Putamen (tissue), 1 donor: Measurements from ENCODE around the gene C6orf120.

Experiments
- DNase-seq: peaks from one replicate; pipeline ENCODE4 v3.0.0-alpha.2; 2016; ENCODE audit warnings: low spot score

Gene C6orf120

GRCh38 chr6:169701954-169702839 lies at the start of gene C6orf120, which contains the start of gene WDR27:
Gene C6orf120, plus strand, starts transcription at chr6:169702126. Its CDS starts 334 bp downstream, at chr6:169702460.
Gene WDR27, minus strand, starts transcription at chr6:169702029. Its CDS starts 13,024 bp downstream, at chr6:169689005.
- peak; percentile 92 for DNase-seq

GRCh38 chr6:169652896-169653295 lies 49.0 kb upstream of the C6orf120 start:
- no peak for DNase-seq

- DNase-seq = no peak
These were observed 48.2 kb upstream of the C6orf120 start for GRCh38 chr6:169653691-169654090.

DNA sequence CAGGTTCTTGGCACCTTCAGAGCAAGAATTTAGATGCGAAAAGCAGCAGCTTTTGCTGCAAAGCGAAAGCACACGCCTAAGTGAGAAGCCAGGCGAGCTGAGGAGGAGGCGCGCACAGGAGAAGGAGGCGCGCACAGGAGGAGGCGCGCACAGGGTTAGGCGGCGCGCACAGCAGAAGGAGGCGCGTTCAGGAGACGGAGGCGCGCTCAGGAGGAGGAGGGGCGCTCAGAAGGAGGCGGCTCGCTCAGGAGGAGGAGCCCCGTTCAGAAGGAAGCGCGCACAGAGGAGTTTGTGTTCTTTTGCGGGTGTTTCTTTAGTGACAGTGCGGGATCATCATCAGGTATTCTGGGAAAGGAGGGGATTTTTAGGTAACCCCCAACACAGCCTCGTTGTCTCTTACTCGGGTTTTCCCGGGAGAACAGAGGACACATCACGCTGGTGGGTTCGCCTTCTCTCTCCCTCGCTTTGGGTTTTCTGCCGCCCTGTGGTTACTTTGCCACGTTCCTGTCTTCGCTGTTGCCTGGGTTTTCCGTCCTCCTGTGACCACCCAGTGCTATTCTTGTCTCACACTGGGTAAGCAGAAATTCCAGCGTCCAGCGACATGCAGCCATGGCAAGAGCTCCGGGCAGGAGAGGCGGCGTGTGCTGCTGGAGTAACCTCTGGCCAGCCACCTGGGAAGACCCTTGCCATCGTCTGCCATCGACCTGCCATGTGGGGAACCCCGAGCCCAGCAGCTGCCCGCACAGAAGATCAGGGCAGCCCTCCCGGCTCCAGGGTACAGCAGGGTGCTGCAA lies 47.1 kb upstream of the C6orf120 start:
- peak; percentile 75 for DNase-seq

DNA sequence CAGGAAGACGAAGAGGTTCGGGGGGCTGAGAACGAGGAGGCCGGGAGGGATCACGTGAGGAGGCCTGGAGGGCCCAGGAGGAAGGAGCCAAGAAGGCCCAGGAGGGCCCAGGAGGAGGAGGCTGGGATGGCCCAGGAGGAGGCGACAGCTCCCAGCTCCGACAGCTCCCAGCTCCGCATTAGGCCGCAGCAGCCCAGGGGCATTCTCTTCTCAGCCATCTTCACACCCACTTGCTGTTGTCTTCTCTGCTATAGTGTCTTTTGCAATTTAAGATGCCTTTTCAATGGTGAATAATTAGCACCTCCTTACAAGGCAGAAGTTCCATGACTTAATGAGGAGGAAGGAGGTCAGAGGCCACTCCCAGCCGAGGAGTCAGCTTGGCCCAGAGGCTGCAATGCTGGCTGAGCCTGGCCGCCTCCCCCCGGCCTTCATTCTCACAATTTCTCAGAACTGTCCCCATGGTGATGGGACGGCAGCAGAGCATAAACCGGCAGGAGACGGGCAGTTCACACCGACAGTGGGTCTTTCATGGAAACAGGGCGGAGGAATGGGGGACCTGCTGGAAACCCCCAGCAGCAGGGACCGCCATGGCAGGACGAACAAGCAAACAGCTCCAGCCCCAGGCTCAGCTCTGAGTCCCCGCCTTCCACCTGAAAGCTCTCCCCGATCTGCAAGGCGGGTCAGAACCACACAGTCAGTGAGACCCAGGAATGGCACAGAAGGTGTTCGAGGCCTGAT lies 45.2 kb upstream of the C6orf120 start:
- DNase-seq = no peak

GRCh38 chr6:169657284-169657610 lies 44.7 kb upstream of the C6orf120 start:
- DNase-seq = no peak

DNA sequence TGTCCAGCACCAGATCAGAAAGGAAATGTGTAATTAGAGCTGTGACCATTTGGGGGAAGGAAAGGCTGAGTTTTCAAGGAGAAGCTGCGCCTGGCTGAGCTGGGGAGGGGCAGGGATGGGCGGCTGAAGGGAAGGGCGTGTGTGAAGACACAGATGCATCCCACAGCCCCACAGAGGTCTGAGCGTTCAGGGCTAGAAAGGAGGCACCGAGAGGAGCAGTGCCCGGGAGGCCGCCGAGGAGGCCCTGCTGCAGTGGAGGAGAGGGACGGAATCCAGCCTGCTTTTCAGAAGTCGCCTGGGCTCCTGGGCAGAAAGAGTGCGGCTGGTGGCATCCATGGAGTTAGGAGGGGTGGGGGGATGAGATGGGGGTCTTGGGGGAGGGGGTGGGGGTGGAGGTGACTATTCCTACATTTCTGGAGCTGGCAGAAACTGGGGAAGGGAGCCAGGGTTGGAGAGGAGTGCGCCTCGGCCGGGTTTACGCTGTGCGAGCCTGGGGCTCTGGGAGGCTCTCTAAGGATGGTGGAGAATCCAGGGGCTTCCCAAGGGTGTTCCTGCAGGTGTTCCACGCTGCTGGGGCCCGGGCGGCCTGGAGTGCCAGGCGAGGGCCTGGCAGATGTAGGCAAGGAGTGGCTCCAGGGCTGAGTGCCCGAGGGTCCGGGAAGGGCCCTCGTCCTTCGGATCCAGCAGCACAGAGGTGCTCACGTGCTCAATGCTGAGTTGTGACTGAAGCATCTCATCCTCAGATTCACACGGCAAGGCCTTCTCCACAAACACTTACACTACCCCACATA lies 41.9 kb upstream of the C6orf120 start:
- DNase-seq = no peak

GRCh38 chr6:169660751-169661390 lies 41.1 kb upstream of the C6orf120 start:
- no peak for DNase-seq

GRCh38 chr6:169661391-169661756 lies 40.6 kb upstream of the C6orf120 start:
- no peak for DNase-seq

- DNase-seq = no peak
These were observed 38.5 kb upstream of the C6orf120 start for GRCh38 chr6:169663468-169663867.

GRCh38 chr6:169664227-169664626 lies 37.7 kb upstream of the C6orf120 start:
- no peak for DNase-seq

DNA sequence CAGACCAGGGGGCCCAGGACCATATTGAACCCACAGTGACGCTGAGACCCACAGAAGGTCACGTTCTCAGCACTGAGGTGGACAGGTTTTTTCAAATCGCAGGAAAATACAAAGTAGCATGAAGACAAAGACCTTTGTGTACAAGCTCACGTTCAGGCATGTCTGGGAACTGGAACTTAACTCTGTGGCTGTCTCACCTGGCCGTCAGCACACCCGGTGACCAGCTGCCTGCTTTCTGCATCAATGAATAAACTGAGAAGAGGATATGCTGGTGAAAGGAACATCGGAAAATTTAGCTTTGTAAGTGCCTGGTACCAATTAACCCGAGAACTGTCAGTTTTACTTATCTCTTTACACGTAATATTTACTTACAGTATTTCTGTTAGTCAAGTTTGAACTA lies 36.6 kb upstream of the C6orf120 start:
- DNase-seq = no peak

GRCh38 chr6:169666441-169666840 lies 35.5 kb upstream of the C6orf120 start:
- no peak for DNase-seq

DNA sequence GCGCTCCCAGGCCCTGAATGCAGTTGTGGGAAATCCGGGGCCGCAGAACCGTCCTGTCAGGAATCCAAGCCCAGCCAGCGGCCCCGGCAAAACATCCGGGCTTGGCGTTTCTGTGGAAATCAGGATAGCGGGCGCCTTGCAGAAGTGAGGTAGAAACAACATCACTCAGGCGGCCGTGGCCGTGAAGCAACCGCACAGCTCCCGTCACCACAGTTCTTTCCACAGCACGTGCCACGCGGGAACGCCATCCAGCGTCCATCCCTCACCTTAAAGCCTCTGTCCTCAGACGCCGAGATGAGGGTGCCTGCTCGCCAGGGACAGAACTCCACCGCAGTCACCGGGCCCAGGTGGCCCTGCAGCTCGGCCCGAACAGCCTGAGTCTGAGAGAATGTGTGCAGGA lies 34.2 kb upstream of the C6orf120 start:
- no peak for DNase-seq

DNA sequence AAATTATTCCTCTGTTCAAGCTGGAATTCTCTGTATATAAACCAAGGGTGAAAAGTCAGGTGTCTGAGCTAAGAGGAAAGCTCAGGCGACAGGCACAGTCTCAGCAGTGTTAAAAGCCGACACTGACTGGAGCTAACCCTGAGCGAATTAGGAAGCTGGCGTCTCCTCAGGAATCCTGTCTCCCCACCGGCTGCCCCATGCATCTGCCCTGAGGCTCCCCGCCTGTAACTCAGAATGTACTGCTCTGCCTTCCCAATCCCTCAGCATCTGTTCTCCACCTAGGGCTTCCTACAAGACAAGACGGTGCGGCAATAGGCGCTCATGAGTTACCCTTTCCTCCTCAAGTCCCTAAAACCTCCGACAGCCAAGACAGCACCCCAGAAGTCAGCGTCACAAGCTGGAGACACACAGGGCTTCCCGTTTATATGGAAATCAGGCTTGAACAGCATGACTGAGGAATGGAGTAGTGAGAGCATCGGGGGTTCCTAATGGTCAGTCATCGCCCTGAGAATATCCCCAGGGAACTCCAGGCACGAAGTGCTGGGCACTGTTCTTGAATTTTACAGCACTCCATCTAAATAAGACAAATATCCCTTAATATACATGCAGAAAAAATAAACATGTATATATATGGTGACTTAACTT lies 33.6 kb upstream of the C6orf120 start:
- DNase-seq = no peak

- no peak for DNase-seq
These were observed 32.8 kb upstream of the C6orf120 start for GRCh38 chr6:169669147-169669546.

- no peak for DNase-seq
These were observed 32.0 kb upstream of the C6orf120 start for GRCh38 chr6:169669889-169670288.

DNA sequence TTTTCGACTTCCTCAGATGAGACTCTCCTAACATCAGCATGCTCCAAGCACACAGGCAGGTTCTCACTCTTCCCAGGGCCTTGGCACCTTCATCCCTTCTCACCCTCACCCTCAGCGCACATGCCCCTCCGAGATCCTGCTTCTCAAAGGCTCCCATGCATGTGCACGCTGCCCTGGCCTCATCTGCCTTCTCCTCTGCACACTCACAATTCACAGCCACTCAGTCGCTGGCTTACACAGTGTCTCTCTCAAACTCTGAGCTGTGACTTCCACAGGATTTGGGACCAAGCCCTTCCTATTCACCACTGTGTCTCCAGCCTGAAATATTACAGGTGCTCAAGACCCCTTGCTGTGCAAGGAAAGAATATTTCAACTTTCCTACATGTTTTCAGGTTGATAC lies 30.4 kb upstream of the C6orf120 start:
- DNase-seq = no peak

- no peak for DNase-seq
These were observed 26.9 kb upstream of the C6orf120 start for GRCh38 chr6:169675011-169675410.

DNA sequence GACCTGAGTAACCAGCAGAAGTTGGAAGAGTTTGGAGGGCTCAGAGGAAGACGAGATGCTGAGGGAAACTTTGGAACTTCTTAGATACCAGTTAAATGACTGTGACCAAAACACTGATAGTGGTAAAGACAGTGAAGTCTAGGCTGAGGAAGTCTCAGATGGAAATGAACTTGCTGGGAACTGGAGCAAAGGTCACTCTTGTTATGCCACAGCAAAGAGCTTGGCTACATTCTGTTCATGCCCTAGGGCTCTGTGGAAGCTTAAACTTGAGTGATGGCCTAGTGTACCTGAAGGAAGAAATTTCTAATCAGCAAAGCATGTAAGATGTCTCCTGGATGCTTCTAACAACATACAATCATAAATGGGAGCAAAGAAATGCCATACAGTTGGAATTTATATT lies 24.8 kb upstream of the C6orf120 start:
- no peak for DNase-seq

GRCh38 chr6:169678342-169678741 lies 23.6 kb upstream of the C6orf120 start:
- DNase-seq = no peak
